GM18858 (cell line): ENCODE data around the gene ZC3H12C.

Source experiments
- ATAC-seq: cut with Tn5 transposase; IDR thresholded peaks from one replicate; pipeline ENCODE4 v1.9.1; 2021; ENCODE audit not compliant: unreplicated experiment

ZC3H12C gene

DNA sequence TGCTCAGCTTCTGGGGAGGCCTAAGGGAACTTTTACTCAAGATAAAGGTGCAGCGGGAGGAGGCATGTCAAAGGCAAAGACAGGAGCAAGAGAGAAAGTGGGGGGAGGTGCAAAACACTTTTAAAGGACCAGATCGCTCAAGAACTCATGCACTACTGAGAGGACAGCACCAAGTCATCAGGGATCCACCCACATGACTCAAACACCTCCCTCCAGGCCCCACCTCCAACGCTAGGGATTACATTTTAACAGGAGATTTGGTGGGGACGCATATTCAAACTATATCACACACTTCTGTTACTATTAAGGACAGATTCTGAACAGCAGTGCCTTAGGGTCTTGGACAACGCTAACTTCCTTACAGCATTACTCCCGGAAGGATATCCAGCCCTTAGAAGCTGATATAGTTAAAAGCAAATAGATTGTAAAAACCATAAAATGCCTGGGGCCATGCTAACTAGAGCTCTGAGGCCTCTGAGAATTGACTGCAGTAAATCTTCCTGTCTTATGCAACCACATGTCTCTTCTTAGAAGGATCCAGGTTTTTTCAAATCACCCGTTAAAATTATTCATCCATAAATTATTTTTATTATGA, 16.7 kb upstream of the ZC3H12C start:
- no peak for ATAC-seq

DNA sequence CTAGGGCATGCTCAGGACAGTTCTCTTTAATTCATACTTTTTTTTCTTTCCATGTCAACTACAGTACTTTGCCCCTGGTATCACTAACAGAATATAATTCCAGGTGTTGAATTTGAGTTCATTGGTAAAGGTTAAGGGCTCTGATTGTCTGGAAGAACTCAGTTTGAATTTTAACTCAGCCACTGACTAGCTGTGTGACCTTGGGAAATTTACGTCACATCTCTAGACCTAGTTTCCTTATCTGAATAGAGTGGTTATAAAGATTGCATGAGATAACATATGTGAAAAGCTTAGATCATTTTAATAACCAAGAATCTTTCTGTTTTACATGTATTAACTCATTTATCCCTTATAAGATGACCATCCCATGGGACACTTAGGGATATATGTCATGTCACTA, 15.8 kb upstream of the ZC3H12C start:
- peak; percentile 16 for ATAC-seq

DNA sequence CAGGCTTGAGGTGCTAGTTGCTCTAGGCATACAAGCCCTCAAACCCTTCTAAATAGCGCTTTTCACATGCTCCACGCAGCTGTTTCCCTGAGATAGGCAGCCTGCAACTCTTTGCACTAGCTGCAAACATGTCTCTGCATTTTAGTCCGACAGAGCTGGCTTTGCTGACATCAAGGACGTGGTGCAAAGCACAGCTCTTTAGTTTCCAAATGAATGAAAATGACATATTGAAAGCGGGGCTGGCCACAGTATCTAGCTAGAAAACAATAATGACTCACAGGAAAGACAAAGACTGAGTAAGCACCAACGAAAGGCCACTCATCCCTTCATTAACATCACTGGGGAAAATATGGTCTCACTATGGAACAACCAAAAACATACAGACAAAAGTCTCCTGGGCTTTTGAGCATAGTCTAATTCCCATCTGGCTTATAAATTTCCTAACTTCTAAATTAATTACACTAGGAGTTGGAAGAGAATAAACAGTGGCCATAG, 15.3 kb upstream of the ZC3H12C start:
- peak; percentile 93 for ATAC-seq

DNA sequence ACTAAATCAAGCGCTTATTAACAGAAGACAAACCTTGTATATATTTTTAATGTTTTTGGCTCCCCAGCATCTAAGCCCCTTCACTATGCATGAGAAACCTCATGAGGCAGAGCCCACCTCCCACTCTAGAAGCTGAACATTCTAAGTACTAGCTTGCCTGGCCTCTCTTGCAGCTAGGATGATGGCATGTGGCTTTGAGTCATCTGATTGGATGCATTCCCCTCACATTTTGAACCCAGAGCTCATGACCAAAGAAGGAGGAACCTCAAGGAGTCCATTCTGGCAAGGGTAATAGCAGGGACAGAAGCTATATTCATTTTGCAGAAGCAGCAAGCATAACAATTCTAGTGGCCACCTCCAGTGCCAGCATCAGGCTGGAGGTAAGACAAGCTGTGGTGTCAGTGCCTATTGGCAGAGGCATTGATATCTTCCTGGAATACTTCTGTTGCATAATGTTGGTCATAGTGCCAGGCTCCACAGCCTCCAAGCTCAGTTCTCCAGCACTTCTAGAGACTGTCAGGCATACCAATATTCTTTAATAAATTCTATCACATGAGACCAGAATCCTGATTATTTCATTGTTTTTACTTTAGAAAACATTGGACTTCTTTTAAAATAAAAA, 14.2 kb upstream of the ZC3H12C start:
- no peak for ATAC-seq

DNA sequence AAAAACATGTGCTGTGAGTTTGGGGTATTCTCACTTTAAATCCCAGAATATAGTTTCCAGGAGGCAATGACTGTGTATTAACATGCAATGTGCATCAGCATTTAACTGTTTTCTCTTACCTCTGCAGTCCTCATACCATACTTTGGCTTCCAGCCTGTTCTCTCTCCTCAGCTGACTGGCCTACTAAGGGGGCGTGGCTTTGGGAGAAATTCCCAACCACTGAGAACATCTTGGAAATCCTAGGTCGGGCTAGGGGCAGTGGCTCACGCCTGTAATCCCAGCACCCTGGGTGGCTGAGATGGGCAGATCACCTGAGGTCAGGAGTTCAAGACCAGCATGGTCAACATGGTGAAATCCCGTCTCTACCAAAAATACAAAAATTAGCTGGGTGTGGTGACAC, 13.5 kb upstream of the ZC3H12C start:
- ATAC-seq, result no peak

DNA sequence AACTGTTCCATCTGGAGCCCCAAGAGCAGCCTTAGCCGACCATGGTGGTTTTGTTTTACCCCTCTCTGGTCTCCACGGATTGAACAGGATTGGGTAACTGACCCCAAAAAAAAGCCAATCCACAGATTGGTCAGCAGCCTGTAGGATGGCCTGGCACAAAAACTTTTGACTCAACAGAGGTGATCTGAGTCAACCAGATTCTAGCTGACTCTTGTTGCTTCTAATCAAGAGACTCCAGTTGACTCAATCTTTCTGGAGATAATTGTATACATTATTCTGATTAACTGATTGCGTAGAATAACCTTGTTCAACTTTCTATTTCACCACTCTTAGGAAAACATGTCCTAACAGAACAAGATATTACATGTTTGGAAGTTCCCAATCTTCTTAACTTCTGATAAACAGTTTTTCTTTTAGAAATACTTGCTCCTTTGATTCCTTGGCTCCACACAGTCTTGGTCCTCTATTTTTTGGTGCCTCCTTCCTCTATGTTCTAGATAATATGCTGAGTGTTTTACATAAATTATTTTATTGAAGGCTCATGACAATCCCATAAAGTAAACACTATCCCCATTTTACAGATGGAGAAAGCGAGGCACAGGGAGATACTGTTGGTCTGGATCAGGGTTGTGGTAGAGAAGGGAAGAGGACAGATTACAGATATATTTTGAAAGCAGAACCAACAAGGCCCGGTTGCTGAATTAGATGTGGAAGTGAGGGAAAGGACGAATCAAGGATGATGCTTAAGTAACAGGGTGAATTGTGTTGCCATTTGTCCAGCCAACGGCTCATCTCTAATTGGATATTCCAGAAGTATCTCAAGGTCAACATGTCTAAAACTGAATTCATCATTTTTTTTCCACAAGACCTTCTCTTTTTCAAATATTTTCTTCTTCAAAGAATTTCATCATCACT, 11.5 kb upstream of the ZC3H12C start:
- ATAC-seq, result no peak

DNA sequence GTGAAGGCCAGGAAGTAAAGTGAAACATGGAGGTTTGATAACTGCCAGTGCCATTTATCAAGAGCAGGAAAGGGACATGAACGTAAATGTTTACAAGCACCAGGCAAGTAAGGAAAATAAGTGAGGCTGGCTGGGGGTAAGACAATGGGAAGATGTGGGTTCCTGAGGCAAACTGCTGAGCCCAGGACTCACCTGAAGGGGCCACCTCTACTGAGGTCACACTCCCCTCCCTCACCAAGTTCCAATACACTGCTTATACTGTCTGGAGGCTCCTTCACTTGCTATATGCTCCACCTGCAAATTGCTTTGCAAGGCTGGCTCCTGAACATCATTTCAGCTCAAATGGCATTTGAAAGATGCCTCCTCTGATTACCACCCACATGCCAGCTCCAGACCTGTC, 10.3 kb upstream of the ZC3H12C start:
- no peak for ATAC-seq

DNA sequence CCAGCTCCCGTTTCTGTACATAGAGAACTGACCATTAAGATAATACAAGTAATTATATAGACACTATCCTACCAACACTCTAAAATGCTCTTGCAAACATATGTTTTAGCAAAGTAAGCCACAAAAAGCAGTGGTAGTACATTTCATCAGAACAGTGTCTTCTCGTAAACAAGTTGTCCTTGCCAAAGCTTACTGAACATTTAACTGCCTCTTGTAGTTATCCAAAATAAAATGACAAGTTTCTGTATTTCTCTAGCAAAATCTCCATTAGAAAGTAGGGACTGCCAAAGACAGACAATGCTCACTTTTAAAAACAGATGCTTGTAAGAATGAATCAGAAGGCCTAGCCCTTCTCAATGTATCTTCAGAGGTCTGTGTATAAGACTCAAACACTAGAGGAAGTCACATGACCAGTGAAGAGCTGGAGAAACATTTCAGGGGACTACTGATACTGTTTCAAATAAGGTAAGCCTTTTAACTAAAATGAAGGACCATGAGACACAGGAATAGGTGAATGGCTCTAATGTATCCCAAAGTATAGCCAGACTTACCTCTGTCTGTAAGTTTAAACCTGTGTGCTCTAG, 7.8 kb upstream of the ZC3H12C start:
- no peak for ATAC-seq

DNA sequence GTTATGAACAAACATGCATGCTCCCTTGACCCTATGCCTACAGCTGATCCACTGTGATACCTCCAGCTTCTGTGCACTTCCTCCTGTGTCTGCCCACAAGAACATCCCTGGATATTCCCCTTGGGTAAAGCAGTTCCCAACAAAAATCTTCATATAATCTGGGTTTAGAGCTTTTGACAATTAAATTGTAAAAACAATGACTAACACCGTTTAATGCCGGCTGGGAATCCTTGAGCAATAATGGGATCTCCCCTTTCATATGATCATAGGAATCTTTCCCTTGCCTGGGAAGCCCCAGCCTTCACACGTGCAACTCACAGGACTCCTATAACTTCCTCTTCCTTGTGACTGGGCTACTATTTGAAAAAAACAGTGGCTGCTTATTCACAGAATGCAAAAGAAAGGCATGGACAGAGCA, 6.3 kb upstream of the ZC3H12C start:
- no peak for ATAC-seq

DNA sequence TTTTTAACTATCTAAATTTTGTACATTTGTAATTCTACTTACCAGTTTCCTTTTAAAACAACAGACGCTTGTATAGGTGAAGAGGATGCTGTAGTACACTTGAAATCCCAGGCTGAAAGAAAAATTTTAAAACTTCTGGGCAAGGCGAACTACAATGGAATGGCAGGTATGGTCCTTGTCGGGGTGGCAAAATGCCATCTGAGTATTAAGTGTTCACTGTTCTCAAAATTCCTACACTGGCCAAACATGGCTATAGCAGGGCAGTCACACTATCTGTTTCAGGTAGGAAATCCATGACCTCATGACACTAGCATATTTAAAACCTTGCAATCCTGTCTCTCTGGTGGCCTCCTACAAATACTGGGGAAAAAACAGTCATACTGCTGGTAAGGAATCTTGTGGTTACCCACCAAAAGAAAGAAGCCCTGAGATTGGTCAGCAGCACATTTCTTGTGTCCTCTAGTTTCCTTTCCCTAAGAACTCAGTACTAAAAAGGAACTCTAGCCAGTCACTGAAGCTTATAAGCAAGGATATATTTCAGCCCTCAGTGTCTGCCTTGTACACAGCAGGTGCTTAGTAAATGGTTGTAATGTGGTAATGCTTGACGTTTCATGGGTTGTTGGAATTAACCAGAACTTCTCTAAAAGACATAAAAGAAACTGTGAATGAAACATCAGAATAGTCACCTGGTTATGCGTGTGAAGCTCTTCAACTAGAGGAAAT, 5.2 kb upstream of the ZC3H12C start:
- ATAC-seq, result no peak

DNA sequence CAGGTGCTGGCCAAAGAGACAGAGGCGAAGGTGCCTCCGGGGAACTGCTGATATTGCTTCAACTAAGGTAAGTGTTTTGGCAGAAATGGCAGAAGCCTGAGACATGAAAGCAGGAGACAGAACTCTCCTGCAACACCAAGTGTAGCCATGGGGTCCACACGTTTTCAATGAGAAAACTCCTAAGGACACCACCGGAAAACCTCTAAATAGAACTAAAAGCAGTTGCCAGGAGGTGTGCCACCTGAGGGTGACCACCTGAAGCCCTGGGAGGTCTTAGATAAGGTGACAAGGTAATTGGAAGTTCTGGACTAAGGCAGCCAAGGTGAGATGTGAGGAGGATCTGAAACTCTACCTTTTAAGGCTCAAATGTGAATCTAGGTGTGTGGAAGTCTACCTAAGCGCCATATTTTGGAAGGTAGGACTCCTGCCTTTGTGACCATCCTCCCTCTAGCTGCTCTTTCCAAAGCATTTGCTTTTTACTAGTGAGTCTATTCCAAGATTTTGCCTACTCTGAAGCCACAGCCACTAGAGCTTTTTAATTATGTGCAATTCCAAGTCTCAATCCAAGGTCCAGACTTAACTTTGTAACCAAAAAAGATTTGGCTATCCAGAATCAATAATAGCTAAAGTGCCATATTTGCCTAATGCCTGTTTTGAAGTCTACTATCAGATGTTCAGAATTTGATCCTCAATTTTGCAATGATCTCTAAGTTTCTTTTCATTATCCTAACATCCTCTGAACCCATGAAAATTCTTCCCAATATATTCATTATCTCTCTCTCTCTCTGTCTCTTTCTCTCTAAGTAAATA, 4.5 kb upstream of the ZC3H12C start:
- ATAC-seq, result no peak

DNA sequence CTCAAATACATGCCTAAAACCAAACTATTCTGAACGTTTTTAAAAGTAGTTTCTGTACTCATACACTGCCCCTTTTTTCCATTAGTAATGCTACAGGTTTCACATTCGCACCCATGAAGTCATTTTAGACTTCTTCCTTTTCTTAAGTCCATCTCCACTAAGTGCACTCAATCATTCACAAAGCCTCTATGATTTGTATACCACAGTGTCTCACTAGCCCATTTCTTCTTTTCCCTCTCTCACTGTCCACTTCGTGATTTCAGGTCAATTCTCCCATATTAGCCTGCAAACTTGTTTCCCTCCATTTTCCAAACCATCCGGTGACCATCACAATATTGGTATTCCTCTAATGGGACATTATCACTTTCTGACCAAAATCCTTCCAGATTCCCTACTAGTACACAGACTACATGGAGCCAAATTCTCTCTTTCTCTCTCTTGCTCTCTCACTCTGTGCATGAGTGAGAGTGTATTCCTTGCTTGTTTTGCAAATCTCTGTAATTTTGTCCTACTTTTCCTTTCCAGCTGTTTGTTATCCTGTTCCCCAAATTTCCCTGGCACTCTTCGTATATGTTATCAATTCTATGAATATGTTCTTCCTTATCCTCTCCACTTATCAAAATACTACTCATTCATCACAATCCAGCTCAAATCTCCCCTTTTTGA, 3.4 kb upstream of the ZC3H12C start:
- peak; percentile 42 for ATAC-seq

DNA sequence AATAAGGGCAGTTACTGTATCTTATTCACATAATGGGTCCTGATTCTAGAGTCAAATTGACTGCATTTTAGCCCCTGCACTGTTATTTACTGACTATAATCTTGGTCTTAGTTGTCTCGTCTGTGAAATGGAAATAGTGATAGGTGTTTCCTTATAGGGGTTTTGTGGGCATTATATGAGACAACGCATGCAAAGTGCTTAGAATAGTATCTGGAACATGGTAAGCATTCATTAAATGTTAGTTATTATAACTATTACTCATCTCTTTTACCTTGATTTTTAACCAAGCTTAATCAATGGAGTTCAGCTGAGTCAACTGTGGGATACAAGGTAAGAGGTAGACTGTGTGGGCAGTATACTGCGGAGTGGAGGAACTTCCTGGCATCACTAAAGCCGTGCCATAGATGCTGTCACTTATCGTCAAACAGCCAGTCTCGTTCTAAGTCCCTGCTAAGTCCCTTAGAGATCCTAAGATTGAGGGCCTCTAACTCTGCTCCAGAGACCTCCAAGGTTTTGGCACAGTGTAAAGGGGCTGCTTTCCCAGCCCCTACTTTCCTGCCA, 2.6 kb upstream of the ZC3H12C start:
- no peak for ATAC-seq

DNA sequence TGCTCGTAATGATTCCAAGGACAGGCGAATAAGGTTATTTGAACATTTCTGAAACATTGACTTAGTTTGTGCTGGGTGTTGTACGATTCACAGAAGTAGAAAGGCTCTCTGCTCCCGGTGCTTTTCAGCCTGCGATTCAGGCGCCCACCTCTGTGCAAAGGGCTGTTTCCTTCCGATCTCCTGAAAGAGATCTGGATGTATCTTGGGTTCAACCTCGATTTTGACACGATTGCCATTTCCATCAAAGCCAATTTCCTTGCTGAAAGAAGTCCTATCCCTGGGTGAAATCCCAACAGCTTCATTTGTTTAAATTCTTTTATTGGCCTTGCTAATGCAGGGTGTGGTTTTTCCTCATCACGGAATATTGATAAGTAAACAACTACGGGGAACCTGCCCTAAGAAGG, 1.1 kb upstream of the ZC3H12C start:
- no peak for ATAC-seq

DNA sequence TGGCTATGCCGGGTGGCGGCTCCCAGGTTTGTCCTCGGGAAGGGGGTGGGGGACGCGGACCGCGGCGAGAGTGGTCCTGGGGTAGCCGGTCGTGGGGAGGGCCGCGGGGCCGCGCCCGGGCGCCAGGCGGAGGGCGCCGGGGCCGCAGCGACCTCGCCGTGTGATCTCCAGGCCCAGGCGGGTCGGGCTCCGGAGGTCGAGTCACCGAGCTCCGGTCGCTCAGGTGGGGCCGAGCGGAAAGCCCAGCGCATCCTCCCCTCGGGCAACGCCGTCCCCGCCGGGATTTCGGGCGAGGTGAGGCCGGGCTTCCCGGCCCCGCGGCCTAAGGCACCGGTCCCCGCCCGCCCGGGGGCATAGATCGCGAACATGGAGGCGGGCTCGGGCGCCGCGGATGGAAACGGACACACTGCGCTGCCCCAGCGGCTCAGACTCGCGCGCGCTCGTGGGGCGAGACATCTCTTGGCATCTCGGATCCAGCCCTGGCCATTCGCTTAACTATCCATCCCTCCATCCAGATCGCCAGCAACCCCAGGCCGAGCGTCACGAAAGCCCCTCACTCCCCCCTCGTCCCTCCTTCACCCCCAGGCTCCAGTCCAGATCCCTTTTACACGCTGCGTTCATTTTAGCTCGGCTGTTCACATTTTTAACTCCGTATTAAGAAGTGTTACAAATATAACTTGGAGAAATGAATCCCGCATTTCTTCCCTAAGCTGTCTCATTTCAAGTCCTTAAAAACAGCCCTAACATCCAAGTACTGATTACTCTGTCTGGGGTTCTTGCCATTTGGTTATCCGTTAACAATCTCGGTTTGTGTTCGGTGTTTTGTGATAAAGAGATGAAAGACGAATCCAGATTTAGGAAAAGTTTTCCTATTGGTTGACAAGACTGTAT, 460 bp downstream of the ZC3H12C start:
- peak; percentile 12 for ATAC-seq

DNA sequence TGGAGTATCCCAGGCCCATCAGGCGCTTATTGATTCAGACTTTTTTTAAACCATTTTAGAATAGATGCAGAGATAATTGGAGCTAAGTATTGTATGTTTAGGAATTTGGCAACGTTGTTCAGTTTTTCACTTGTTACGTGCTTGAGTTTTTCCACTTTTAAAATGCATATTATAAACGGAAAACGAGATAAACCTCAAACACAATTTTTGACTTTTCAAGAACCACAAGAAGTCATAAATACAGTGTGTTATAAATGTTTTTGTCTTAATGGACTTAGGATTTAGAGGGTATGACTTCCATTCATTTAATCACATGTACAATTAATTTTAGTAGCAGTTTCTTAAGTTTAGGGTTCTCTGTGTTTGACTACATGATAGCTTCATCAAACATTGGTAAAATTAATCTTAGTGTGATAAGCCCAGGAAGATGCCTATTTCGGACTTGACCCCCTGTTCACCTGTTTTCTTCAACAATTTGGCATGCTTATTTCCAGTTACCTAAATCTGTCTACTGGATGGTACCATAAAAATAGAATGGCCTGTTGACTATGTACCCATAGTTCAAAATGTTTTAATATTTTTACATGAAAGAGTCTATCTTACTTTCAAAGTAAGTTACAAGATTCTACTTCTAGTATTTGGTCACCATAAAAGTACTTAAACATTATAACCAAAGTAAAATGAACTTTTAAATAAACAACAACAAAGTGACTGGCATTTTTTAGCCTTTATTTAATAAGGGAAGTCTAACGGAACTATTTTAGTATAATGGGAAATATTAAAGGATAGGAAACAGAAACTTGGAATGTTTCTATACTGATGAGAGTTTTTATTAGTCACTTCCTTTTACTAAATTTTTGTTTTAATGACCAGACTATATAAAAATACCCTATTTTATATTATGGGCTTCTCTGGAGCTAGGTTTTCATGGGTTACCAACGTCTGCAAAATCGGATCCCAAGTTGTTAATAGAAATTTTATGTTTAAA, 1.4 kb downstream of the ZC3H12C start:
- ATAC-seq, result no peak

DNA sequence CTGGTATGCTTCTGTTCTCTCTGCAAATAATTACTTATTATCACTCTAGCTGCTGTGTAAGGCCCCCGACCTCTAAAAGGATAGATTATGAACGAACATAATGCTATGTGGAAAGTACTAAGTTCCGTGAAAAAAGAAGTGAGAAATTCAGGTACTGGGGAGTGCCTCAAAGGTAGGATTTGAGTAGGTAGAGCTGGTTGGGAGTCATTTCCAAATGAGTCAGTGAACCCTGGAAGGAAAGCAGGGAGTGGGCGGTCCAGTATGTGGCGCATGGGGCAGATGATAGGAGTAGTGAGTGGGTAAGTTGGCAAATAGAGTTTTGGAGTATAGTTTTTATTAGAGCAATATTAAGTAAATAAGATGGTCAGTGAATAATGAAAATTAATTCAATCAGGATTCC, 2.4 kb downstream of the ZC3H12C start:
- ATAC-seq, result no peak
